Stimulated activated CD4-positive, alpha-beta T cell treated with anti-CD3 and anti-CD28 coated beads, Interleukin-4, amount 100 ng/mL, for 4 hours (primary cell): ENCODE results near the gene BICC1.

Source experiments
- DNase-seq, 2 experiments: peaks; one replicate each; pipeline ENCODE4 v3.0.0-alpha.2; 2020

Gene BICC1

GRCh38 chr10:58755677-58756076, 243.0 kb downstream of the BICC1 start:
- no peak for DNase-seq

GRCh38 chr10:58756130-58756719, 243.6 kb downstream of the BICC1 start:
- no peak for DNase-seq

GRCh38 chr10:58757352-58758065, 244.8 kb downstream of the BICC1 start:
- DNase-seq, result no peak

- DNase-seq, result no peak
These were observed 245.6 kb downstream of the BICC1 start for GRCh38 chr10:58758321-58758720.

GRCh38 chr10:58764087-58764747, 251.5 kb downstream of the BICC1 start:
- DNase-seq, result no peak

- DNase-seq, result no peak
These were observed 253.2 kb downstream of the BICC1 start for GRCh38 chr10:58765910-58766309.

GRCh38 chr10:58767652-58768051, 255.0 kb downstream of the BICC1 start:
- DNase-seq, result no peak

- DNase-seq, result no peak
These were observed 259.2 kb downstream of the BICC1 start for GRCh38 chr10:58771863-58772262.

GRCh38 chr10:58772758-58773157, 260.1 kb downstream of the BICC1 start:
- DNase-seq, result no peak

GRCh38 chr10:58773341-58773740, 260.7 kb downstream of the BICC1 start:
- DNase-seq, result no peak

- DNase-seq, result no peak
These were observed 261.3 kb downstream of the BICC1 start for GRCh38 chr10:58773944-58774343.

- DNase-seq, result no peak
These were observed 263.4 kb downstream of the BICC1 start for GRCh38 chr10:58775960-58776567.

GRCh38 chr10:58776568-58777318, 264.1 kb downstream of the BICC1 start:
- DNase-seq, result no peak

GRCh38 chr10:58778966-58779365, 266.3 kb downstream of the BICC1 start:
- no peak for DNase-seq

GRCh38 chr10:58779594-58779993, 266.9 kb downstream of the BICC1 start:
- DNase-seq, result no peak

- DNase-seq, result no peak
These were observed 267.8 kb downstream of the BICC1 start for GRCh38 chr10:58780476-58780875.

- no peak for DNase-seq
These were observed 269.3 kb downstream of the BICC1 start for GRCh38 chr10:58781873-58782488.

- no peak for DNase-seq
These were observed 270.5 kb downstream of the BICC1 start for GRCh38 chr10:58782876-58783851.

GRCh38 chr10:58784361-58784760, 271.7 kb downstream of the BICC1 start:
- no peak for DNase-seq

GRCh38 chr10:58785354-58785753, 272.7 kb downstream of the BICC1 start:
- no peak for DNase-seq

GRCh38 chr10:58791137-58791536, 278.5 kb downstream of the BICC1 start:
- DNase-seq, result no peak
